Ectodermal cell (in vitro differentiated cells): ENCODE results near the gene ARID1A.

Experiments used
- H3K27ac ChIP-seq: 2 replicates; pipeline ENCODE4 v1.7.0; 2013; ENCODE audit warnings: mild to moderate bottlenecking, low read depth, low read length; ENCODE audit not compliant: insufficient read depth, poor library complexity, severe bottlenecking
- H3K27me3 ChIP-seq: 2 replicates; pipeline ENCODE4 v1.7.0; 2013; ENCODE audit warnings: mild to moderate bottlenecking, low read length; ENCODE audit not compliant: insufficient read depth, control insufficient read depth, poor library complexity, severe bottlenecking
- H3K36me3 ChIP-seq: one replicate; pipeline ENCODE4 v1.7.0; 2013; ENCODE audit warnings: low read length; ENCODE audit not compliant: control insufficient read depth, insufficient read depth
- H3K4me1 ChIP-seq: one replicate; pipeline ENCODE4 v1.7.0; 2013; ENCODE audit warnings: low read length; ENCODE audit not compliant: control insufficient read depth, insufficient read depth
- H3K4me3 ChIP-seq: 2 replicates; pipeline ENCODE4 v1.7.0; 2013; ENCODE audit warnings: low read depth, low read length, control low read depth; ENCODE audit not compliant: insufficient read depth
- H3K9me3 ChIP-seq: 2 replicates; pipeline ENCODE4 v1.7.0; 2013; ENCODE audit warnings: mild to moderate bottlenecking, low read length, moderate library complexity; ENCODE audit not compliant: control insufficient read depth
- WGBS, 2 experiments: methylation state at CpG; one replicate each; pipeline ENCODE4 v1.1.7; 2013; ENCODE audit warnings: missing lambda C conversion rate in 2 of 2; 5-methylcytosine and 5-hydroxymethylcytosine counted together

ARID1A gene

DNA sequence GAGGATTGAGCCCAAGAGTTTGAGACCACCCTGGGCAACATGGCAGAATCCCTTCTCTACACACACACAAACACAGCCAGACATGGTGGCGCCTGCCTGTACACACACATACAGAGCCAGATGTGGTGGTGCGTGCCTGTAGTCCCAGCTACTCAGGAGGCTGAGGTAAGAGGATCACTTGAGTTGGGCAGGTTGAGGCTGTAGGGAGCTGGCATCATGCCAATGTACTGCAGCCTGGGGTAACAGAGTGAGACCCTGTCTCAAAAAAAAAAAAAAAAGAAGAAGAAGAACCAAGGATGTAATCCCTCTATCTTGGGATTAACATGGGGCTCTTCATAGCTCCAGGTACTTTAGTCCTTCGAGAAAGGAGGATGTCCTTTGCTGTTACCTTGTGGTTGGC is 62.5 kb downstream of the ARID1A start:
- H3K4me3 ChIP-seq: no peak overlapping the region
- H3K27me3 ChIP-seq: no peaks in the 10 kb centered on the region
- no peaks in the 10 kb centered on the region for H3K4me1 ChIP-seq
- WGBS, 2 experiments: 96% methylated on average over 3 of the region's 3 CpGs
- H3K27ac ChIP-seq: no peak overlapping the region
- no peaks in the 10 kb centered on the region for H3K9me3 ChIP-seq
- peaks cover 59% of the 10 kb centered on the region for H3K36me3 ChIP-seq

- Histone ChIP-seq H3K27ac (no peak overlapping the region), H3K4me1 (no peaks in the 10 kb centered on the region), H3K27me3 (no peaks in the 10 kb centered on the region), H3K36me3 (peaks cover 56% of the 10 kb centered on the region), H3K4me3 (no peak overlapping the region), H3K9me3 (no peaks in the 10 kb centered on the region)
Observed at GRCh38 chr1:26759531-26759930, 63.7 kb downstream of the ARID1A start.

DNA sequence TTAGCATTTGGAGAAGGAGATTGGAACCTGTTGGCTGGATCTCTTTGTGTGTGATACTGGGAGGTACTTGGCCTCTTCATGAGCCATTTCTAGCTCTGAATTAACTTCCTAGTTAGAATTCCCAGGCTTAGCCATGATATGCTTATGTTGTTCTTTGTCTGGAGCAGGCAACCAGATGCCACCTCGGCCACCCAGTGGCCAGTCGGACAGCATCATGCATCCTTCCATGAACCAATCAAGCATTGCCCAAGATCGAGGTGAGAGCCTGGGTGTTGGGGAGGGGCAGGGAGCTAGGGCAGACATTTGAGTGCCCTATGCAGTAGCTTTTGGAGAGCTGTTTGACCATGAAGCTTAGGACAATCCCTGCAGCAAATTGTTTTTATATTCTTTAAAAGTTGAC is 65.4 kb downstream of the ARID1A start:
- H3K36me3 ChIP-seq: peaks cover 66% of the 10 kb centered on the region

DNA sequence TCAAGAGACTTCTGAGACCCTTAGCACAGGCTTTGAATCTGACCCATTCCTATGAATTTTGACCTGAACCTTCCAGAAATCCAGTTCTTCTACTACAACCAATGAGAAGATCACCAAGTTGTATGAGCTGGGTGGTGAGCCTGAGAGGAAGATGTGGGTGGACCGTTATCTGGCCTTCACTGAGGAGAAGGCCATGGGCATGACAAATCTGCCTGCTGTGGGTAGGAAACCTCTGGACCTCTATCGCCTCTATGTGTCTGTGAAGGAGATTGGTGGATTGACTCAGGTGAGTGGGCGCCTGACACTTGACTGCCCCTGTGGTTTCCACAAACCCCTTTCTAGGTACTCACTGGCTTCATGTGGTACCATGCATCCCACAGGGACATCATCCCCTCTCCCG is 71.9 kb downstream of the ARID1A start:
- Histone ChIP-seq H3K36me3 (peaks cover 89% of the 10 kb centered on the region), H3K4me1 (no peaks in the 10 kb centered on the region), H3K27ac (no peak overlapping the region), H3K27me3 (no peaks in the 10 kb centered on the region), H3K4me3 (no peak overlapping the region), H3K9me3 (no peaks in the 10 kb centered on the region)
- 92 to 95% methylated on average over 4 of the region's 4 CpGs for WGBS, 2 experiments

More for the DNA sequence above, 65.4 kb downstream of the ARID1A start:
- H3K9me3 ChIP-seq: no peaks in the 10 kb centered on the region
- H3K27me3 ChIP-seq: no peaks in the 10 kb centered on the region
- H3K4me1 ChIP-seq: no peaks in the 10 kb centered on the region
- no peak overlapping the region for H3K4me3 ChIP-seq
- no peak overlapping the region for H3K27ac ChIP-seq
- 91% methylated on average over 3 of the region's 3 CpGs for WGBS, 2 experiments

GRCh38 chr1:26768755-26769154 is 72.9 kb downstream of the ARID1A start:
- WGBS, 2 experiments: 94 to 98% methylated on average over 3 of the region's 3 CpGs
- H3K27ac ChIP-seq: no peak overlapping the region

GRCh38 chr1:26771285-26771642 is 75.4 kb downstream of the ARID1A start:
- H3K9me3 ChIP-seq: no peaks in the 10 kb centered on the region
- H3K27ac ChIP-seq: no peak overlapping the region
- 90 to 91% methylated on average over 3 of the region's 3 CpGs for WGBS, 2 experiments
- no peaks in the 10 kb centered on the region for H3K27me3 ChIP-seq
- H3K4me1 ChIP-seq: no peaks in the 10 kb centered on the region
- no peak overlapping the region for H3K4me3 ChIP-seq
- H3K36me3 ChIP-seq: peaks cover 97% of the 10 kb centered on the region

More at GRCh38 chr1:26768755-26769154, 72.9 kb downstream of the ARID1A start:
- Histone ChIP-seq H3K4me1 (no peaks in the 10 kb centered on the region), H3K36me3 (peaks cover 92% of the 10 kb centered on the region), H3K27me3 (no peaks in the 10 kb centered on the region), H3K4me3 (no peak overlapping the region), H3K9me3 (no peaks in the 10 kb centered on the region)

GRCh38 chr1:26771643-26772321 is 76.0 kb downstream of the ARID1A start:
- WGBS, 2 experiments: 90 to 98% methylated on average over 2 of the region's 2 CpGs
- Histone ChIP-seq H3K4me3 (no peak overlapping the region), H3K36me3 (peaks cover 97% of the 10 kb centered on the region), H3K4me1 (no peaks in the 10 kb centered on the region), H3K27me3 (no peaks in the 10 kb centered on the region), H3K27ac (no peak overlapping the region), H3K9me3 (no peaks in the 10 kb centered on the region)

DNA sequence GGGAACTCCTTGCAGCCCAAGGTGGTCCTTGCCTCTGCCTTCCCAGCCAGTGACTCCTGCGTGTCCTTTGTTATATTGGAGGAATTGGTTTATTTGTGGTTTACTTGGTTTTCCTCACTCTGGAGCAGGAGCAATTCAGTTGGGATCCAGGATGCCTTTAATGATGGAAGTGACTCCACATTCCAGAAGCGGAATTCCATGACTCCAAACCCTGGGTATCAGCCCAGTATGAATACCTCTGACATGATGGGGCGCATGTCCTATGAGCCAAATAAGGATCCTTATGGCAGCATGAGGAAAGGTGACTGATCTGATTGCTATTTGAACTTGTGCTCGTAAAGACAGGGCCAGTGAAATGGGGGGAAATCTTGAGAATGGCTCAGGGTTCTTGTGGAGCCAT is 76.9 kb downstream of the ARID1A start:
- Histone ChIP-seq H3K4me1 (no peaks in the 10 kb centered on the region), H3K9me3 (no peaks in the 10 kb centered on the region), H3K27me3 (no peaks in the 10 kb centered on the region), H3K27ac (no peak overlapping the region), H3K36me3 (peaks cover 96% of the 10 kb centered on the region), H3K4me3 (no peak overlapping the region)
- WGBS, 2 experiments: 95 to 96% methylated on average over 4 of the region's 4 CpGs

DNA sequence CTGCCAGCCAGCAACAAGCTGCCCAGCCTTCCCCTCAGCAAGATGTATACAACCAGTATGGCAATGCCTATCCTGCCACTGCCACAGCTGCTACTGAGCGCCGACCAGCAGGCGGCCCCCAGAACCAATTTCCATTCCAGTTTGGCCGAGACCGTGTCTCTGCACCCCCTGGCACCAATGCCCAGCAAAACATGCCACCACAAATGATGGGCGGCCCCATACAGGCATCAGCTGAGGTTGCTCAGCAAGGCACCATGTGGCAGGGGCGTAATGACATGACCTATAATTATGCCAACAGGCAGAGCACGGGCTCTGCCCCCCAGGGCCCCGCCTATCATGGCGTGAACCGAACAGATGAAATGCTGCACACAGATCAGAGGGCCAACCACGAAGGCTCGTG is 78.6 kb downstream of the ARID1A start:
- 96 to 97% methylated on average over 13 of the region's 13 CpGs for WGBS, 2 experiments
- Histone ChIP-seq H3K4me1 (no peaks in the 10 kb centered on the region), H3K36me3 (peaks cover 95% of the 10 kb centered on the region), H3K27ac (no peak overlapping the region), H3K4me3 (no peak overlapping the region), H3K9me3 (no peaks in the 10 kb centered on the region), H3K27me3 (no peaks in the 10 kb centered on the region)

DNA sequence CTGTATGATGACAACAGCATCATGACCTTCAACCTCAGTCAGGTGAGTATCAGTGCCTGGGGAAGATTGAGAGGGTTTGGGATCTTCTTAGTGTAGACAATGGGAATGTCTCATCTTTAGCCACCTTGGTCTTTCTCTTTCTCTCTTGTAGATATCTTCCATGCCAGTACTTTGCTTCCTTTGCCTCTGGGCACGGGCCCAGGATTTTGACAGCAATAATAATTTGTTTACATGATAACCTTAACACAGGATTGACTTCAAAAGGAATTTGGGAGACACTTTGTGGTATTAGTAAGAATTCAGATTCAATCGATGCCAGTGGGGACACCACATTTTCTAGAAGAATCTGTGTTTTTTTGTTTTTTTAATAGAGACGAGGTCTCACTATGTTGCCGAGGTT is 79.9 kb downstream of the ARID1A start:
- 96% methylated on average over 3 to 4 of the region's 4 CpGs for WGBS, 2 experiments
- Histone ChIP-seq H3K4me3 (no peak overlapping the region), H3K9me3 (no peaks in the 10 kb centered on the region), H3K27me3 (no peaks in the 10 kb centered on the region), H3K27ac (no peak overlapping the region), H3K4me1 (no peaks in the 10 kb centered on the region), H3K36me3 (peaks cover 95% of the 10 kb centered on the region)
